Bronchial epithelial cell (primary cell): ENCODE measurements around the gene XRCC6. TPM values are rescaled to one million over a fixed set of nuclear protein-coding genes. Genes with fewer than 3 reads are reported as not detected.
A peak's percentile ranks its signal among the peaks of the same experiment; 100 is the strongest.

Source experiments
- DNase-seq: peaks from one replicate; pipeline ENCODE4 v3.0.0-alpha.2; 2010; ENCODE audit warnings: low read depth
- FAIRE-seq: peaks from 2 replicates; lab custom pipeline; 2011; peaks lifted over from hg19 to GRCh38; lab: Jason Lieb, UNC
- H3K27me3 ChIP-seq: 2 replicates; pipeline ENCODE4 v1.5.1; 2011; ENCODE audit warnings: low read length; ENCODE audit not compliant: control insufficient read depth, insufficient read depth
- H3K36me3 ChIP-seq: 2 replicates; pipeline ENCODE4 v1.5.1; 2011; ENCODE audit warnings: low read length; ENCODE audit not compliant: control insufficient read depth, insufficient read depth
- H3K4me3 ChIP-seq: 2 replicates; pipeline ENCODE4 v1.5.1; 2011; ENCODE audit warnings: mild to moderate bottlenecking, low read depth, low read length, control low read depth
- CTCF ChIP-seq: IDR thresholded peaks from 2 replicates; pipeline ENCODE4 v1.5.1; 2011; ENCODE audit warnings: mild to moderate bottlenecking, moderate library complexity, low read length, control low read depth, inconsistent platforms; ENCODE audit not compliant: insufficient read depth, severe bottlenecking
- total RNA-seq: library from RNA; depleted of rRNA; stranded (reverse); fragments of >200 nt; gene quantifications from 2 replicates; pipeline ENCODE4 v1.2.1, GENCODE V29; 2014

XRCC6 gene
- total RNA-seq, 1 donor from 2014 or later: 266 TPM

GRCh38 chr22:41638124-41638523 is 17.0 kb downstream of the XRCC6 start:
- peak; percentile 62 for DNase-seq
- no peak for TF ChIP-seq CTCF
- H3K27me3 ChIP-seq: no peaks in the 10 kb centered on the region
- peaks cover 16% of the 10 kb centered on the region for H3K36me3 ChIP-seq
- H3K4me3 ChIP-seq: no peak overlapping the region
- FAIRE-seq: no peak

- Histone ChIP-seq H3K36me3 (peaks cover 16% of the 10 kb centered on the region), H3K27me3 (no peaks in the 10 kb centered on the region), H3K4me3 (no peak overlapping the region)
- DNase-seq (no peak), FAIRE-seq (no peak)
- TF ChIP-seq CTCF: no peak
Observed at GRCh38 chr22:41638748-41639147, 17.7 kb downstream of the XRCC6 start.

- TF ChIP-seq CTCF: no peak
- H3K27me3 ChIP-seq: no peaks in the 10 kb centered on the region
- FAIRE-seq (no peak), DNase-seq (no peak)
- no peak overlapping the region for H3K4me3 ChIP-seq
- peaks cover 13% of the 10 kb centered on the region for H3K36me3 ChIP-seq
Observed at GRCh38 chr22:41641854-41642253, 20.8 kb downstream of the XRCC6 start.

GRCh38 chr22:41642331-41643110 is 21.4 kb downstream of the XRCC6 start:
- FAIRE-seq (no peak), DNase-seq (peak; percentile 68)
- no peak for TF ChIP-seq CTCF
- Histone ChIP-seq H3K36me3 (peaks cover 15% of the 10 kb centered on the region), H3K27me3 (no peaks in the 10 kb centered on the region), H3K4me3 (no peak overlapping the region)

- H3K27me3 ChIP-seq: no peaks in the 10 kb centered on the region
- FAIRE-seq (no peak), DNase-seq (no peak)
- H3K36me3 ChIP-seq: peaks cover 24% of the 10 kb centered on the region
- no peak for TF ChIP-seq CTCF
- no peak overlapping the region for H3K4me3 ChIP-seq
Observed at GRCh38 chr22:41647771-41648170, 26.7 kb downstream of the XRCC6 start.
